ENCODE results near the gene KYAT1. TPM values are rescaled to one million over a fixed set of nuclear protein-coding genes. Genes with fewer than 3 reads are reported as not detected.

KYAT1 gene
- total RNA-seq, 1 experiment from 2014 or later, result 8.9 TPM

DNA sequence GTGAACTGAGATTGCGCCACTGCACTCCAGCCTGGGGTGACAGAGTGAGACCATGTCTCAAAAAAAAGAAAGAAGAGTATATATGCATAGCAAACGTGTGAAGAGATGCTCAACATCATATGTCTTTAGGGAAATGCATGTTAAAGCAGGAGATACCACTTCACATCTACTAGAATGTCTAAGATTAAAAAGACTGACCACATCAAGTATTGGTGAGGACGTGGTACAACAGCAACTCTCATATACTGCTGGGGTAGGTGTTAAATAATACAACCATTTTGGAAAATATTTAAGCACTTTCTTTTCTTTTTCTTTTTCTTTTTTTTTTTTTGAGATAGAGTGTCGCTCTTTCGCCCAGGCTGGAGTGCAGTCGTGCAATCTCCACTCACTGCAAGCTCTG is 96.3 kb downstream of the KYAT1 start:
- DNase-seq (ENCODE audit: low read depth), result no peak

Other genes starting within 250 kb of the KYAT1 start
- 170 and 194 TPM in 2 replicates for gene DYNC2I2, start 225.1 kb downstream of the KYAT1 start, total RNA-seq (2014; rRNA removed; shearing (Covaris generic))
- gene SET, start 192.7 kb downstream of the KYAT1 start, total RNA-seq (2014; rRNA removed; shearing (Covaris generic)), result 1,185 and 1,206 TPM in 2 replicates
- gene PKN3, start 179.4 kb downstream of the KYAT1 start, total RNA-seq (2014; rRNA removed; shearing (Covaris generic)), result 8.2 and 16.8 TPM in 2 replicates
- gene ZDHHC12, start 157.8 kb downstream of the KYAT1 start, total RNA-seq (2014; rRNA removed; shearing (Covaris generic)), result 62.3 and 78.8 TPM in 2 replicates
- 9.1 and 31.6 TPM in 2 replicates for gene ZER1, start 110.0 kb downstream of the KYAT1 start, total RNA-seq (2014; rRNA removed; shearing (Covaris generic))
- 12.9 and 13.1 TPM in 2 replicates for gene TBC1D13, start 94.7 kb downstream of the KYAT1 start, total RNA-seq (2014; rRNA removed; shearing (Covaris generic))
- gene ENDOG, start 63.5 kb downstream of the KYAT1 start, total RNA-seq (2014; rRNA removed; shearing (Covaris generic)), result 14.1 and 17.8 TPM in 2 replicates
- 29.9 and 45.8 TPM in 2 replicates for gene SPOUT1, start 52.2 kb downstream of the KYAT1 start, total RNA-seq (2014; rRNA removed; shearing (Covaris generic))
- 35.5 and 36.7 TPM in 2 replicates for gene LRRC8A, start 183 bp upstream of the KYAT1 start, total RNA-seq (2014; rRNA removed; shearing (Covaris generic))
- not detected in 2 replicates for gene PHYHD1, start 39.0 kb upstream of the KYAT1 start, total RNA-seq (2014; rRNA removed; shearing (Covaris generic))
- 16.3 and 17.1 TPM in 2 replicates for gene DOLK, start 65.7 kb upstream of the KYAT1 start, total RNA-seq (2014; rRNA removed; shearing (Covaris generic))
- 73.7 and 75.5 TPM in 2 replicates for gene NUP188, start 65.7 kb upstream of the KYAT1 start, total RNA-seq (2014; rRNA removed; shearing (Covaris generic))
- gene SH3GLB2, start 146.4 kb upstream of the KYAT1 start, total RNA-seq (2014; rRNA removed; shearing (Covaris generic)), result 19.0 and 21.8 TPM in 2 replicates
- gene MIGA2, start 154.7 kb upstream of the KYAT1 start, total RNA-seq (2014; rRNA removed; shearing (Covaris generic)), result 7.8 and 27.4 TPM in 2 replicates
- 18.1 and 19.5 TPM in 2 replicates for gene DOLPP1, start 199.2 kb upstream of the KYAT1 start, total RNA-seq (2014; rRNA removed; shearing (Covaris generic))
- 7.6 and 8.8 TPM in 2 replicates for gene CRAT, start 228.8 kb upstream of the KYAT1 start, total RNA-seq (2014; rRNA removed; shearing (Covaris generic))
- gene PTPA, start 229.5 kb upstream of the KYAT1 start, total RNA-seq (2014; rRNA removed; shearing (Covaris generic)), result 0.63 TPM in 1 of 2 replicates, not detected in the other

Measured in Daoy (cell line).